ENCODE data around the gene GAS2L1.

The GAS2L1 gene

DNA sequence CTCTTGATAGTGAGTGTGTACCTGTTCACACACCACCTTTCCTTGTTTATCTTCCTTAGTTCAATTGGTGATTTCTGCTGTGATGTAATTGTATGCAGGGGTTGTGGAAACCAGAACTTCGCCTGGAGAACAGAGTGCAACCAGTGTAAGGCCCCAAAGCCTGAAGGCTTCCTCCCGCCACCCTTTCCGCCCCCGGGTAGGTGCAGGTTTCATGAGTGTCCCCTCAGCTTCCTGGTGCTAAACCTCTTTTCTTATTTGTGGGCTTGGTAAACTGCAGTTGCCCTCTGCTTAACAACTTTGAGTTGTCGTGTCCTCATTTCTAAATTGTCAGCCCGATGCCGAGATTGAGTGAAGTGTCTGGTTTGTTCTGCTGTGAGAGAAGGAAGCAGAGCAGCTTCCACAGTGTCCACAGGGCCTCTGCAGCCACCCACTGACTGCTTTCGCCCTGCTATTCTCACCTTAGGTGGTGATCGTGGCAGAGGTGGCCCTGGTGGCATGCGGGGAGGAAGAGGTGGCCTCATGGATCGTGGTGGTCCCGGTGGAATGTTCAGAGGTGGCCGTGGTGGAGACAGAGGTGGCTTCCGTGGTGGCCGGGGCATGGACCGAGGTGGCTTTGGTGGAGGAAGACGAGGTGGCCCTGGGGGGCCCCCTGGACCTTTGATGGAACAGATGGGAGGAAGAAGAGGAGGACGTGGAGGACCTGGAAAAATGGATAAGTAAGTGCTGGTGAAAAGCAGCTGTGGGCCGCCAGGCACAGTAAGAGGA lies 7.1 kb upstream of the GAS2L1 start:
- Histone ChIP-seq H3K27ac (ENCODE audit: low read length, poor library complexity, severe bottlenecking) (no peak overlapping the region), H3K18ac (ENCODE audit: low read depth in 1 of 2, low read length in 2 of 2) (no peak overlapping the region), H2BK120ac (ENCODE audit: low read depth, low read length) (no peak overlapping the region), H3K27me3 (ENCODE audit: control insufficient read depth in 1 of 2, insufficient read depth in 1 of 2, low read length in 2 of 2) (no peaks in the 10 kb centered on the region), H2BK5ac (ENCODE audit: low read depth, low read length, poor library complexity, severe bottlenecking) (no peak overlapping the region), H2AFZ (ENCODE audit: low read depth, low read length) (no peak overlapping the region), H4K91ac (ENCODE audit: low read length) (no peak overlapping the region), H3K4me3 (ENCODE audit: insufficient read depth in 1 of 2, low read depth in 1 of 2, low read length in 2 of 2) (no peak overlapping the region), H3K9ac (ENCODE audit: low read length) (no peak overlapping the region), H3K9me3 (ENCODE audit: control insufficient read depth, low read length) (no peaks in the 10 kb centered on the region), H3K14ac (ENCODE audit: low read length in 2 of 2) (no peak overlapping the region), H3K4me1 (ENCODE audit: control insufficient read depth, insufficient read depth, low read depth, low read length) (peaks cover 9% of the 10 kb centered on the region), H3K4ac (ENCODE audit: low read depth in 1 of 2, low read length in 2 of 2) (no peak overlapping the region), H2AK5ac (ENCODE audit: low read length, severe bottlenecking) (no peak overlapping the region), H2BK15ac (ENCODE audit: low read depth, poor library complexity, severe bottlenecking) (no peak overlapping the region), H3K4me2 (ENCODE audit: low read length, poor library complexity, severe bottlenecking) (no peak overlapping the region), H3K36me3 (ENCODE audit: control insufficient read depth in 1 of 2, insufficient read depth in 2 of 2, low read depth in 1 of 2, low read length in 2 of 2) (peaks cover 67 to 72% of the 10 kb centered on the region in 2 experiments), H4K8ac (ENCODE audit: low read length) (no peak overlapping the region), H3K23ac (ENCODE audit: low read length in 2 of 2) (no peak overlapping the region), H2BK12ac (ENCODE audit: low read length in 2 of 2) (no peak overlapping the region), H3K79me1 (replicated peaks; ENCODE audit: low read length, poor library complexity, severe bottlenecking) (peaks cover 13% of the 10 kb centered on the region)
- no peak for DNase-seq
- 97% methylated on average over 19 of the region's 19 CpGs for WGBS

DNA sequence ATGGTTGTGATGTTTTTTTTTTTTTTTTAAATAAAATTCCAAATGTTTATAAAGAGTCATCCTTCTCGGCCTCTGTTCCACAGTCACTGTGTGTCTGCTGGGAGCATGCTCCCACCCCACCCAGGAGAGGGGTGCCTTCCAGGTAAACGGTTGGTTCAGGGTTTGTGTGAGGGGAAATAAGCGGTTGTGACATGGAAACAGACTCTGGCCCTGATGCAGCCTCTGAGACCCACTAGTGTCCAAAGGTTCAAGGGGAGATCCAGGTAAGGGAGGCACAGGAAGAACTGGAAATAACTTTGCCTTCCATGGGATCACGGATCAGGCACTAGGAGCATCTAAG lies 6.0 kb upstream of the GAS2L1 start:
- H3K18ac ChIP-seq (ENCODE audit: low read depth in 1 of 2, low read length in 2 of 2) = no peak overlapping the region
- no peak overlapping the region for H2BK15ac ChIP-seq (ENCODE audit: low read depth, poor library complexity, severe bottlenecking)
- DNase-seq = peak; percentile 6
- 89% methylated on average over 4 of the region's 4 CpGs for WGBS
- no peak overlapping the region for H3K9ac ChIP-seq (ENCODE audit: low read length)
- no peak overlapping the region for H3K4me2 ChIP-seq (ENCODE audit: low read length, poor library complexity, severe bottlenecking)
- H3K4ac ChIP-seq (ENCODE audit: low read depth in 1 of 2, low read length in 2 of 2) = no peak overlapping the region
- H2BK12ac ChIP-seq (ENCODE audit: low read length in 2 of 2) = no peak overlapping the region
- H3K4me3 ChIP-seq (ENCODE audit: insufficient read depth in 1 of 2, low read depth in 1 of 2, low read length in 2 of 2) = no peak overlapping the region
- H3K14ac ChIP-seq (ENCODE audit: low read length in 2 of 2) = no peak overlapping the region
- peaks cover 13% of the 10 kb centered on the region for H3K79me1 ChIP-seq (replicated peaks; ENCODE audit: low read length, poor library complexity, severe bottlenecking)
- H2AFZ ChIP-seq (ENCODE audit: low read depth, low read length) = no peak overlapping the region
- H3K4me1 ChIP-seq (ENCODE audit: control insufficient read depth, insufficient read depth, low read depth, low read length) = peaks cover 12% of the 10 kb centered on the region
- no peak overlapping the region for H2BK120ac ChIP-seq (ENCODE audit: low read depth, low read length)
- no peak overlapping the region for H2BK5ac ChIP-seq (ENCODE audit: low read depth, low read length, poor library complexity, severe bottlenecking)
- no peak overlapping the region for H3K27ac ChIP-seq (ENCODE audit: low read length, poor library complexity, severe bottlenecking)
- no peaks in the 10 kb centered on the region for H3K27me3 ChIP-seq (ENCODE audit: control insufficient read depth in 1 of 2, insufficient read depth in 1 of 2, low read length in 2 of 2)
- H3K9me3 ChIP-seq (ENCODE audit: control insufficient read depth, low read length) = no peaks in the 10 kb centered on the region
- no peak overlapping the region for H2AK5ac ChIP-seq (ENCODE audit: low read length, severe bottlenecking)
- H3K23ac ChIP-seq (ENCODE audit: low read length in 2 of 2) = no peak overlapping the region
- peaks cover 57 to 65% of the 10 kb centered on the region in 2 experiments for H3K36me3 ChIP-seq (ENCODE audit: control insufficient read depth in 1 of 2, insufficient read depth in 2 of 2, low read depth in 1 of 2, low read length in 2 of 2)
- no peak overlapping the region for H4K8ac ChIP-seq (ENCODE audit: low read length)
- no peak overlapping the region for H4K91ac ChIP-seq (ENCODE audit: low read length)

DNA sequence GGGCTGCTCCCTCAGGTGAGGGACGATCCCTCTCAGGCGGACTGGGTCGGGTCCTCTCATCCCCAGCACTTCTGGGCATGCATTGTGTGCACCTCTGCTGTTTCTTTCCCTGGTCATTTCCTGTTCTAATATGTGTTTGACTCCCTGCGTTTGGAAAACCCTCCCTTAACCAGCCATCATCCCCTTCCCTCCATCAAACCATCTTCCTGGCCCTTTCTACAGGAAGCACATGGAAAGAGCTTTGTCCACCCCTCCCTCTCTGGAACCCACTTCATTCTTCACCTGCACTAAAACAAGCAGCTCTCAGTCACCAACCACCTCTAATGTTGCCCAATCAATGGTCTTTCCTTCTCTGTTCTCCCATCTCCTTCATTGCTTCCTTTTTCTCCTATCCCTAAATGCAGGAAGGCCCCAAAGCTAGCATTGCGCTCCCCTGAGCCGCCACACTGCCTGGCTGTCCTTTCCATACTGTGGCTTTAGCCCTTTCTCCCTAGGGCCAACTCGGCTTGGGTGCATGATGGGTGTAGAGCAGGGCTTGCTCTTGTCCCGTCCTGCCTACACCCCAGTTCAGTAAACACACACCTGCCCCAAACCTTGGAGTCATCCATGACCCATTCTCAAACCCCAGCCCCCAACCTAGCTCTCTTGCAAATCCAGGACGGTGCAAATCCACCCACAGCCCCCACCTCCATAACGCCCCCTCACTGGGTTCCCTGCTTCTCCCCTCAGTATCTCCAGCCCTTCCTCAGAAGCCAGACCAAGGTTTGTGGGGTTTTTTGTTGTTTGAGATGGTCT lies 5.4 kb upstream of the GAS2L1 start:
- Histone ChIP-seq H2AFZ (ENCODE audit: low read depth, low read length) (no peak overlapping the region), H4K91ac (ENCODE audit: low read length) (no peak overlapping the region), H2BK12ac (ENCODE audit: low read length in 2 of 2) (no peak overlapping the region), H3K4me1 (ENCODE audit: control insufficient read depth, insufficient read depth, low read depth, low read length) (peaks cover 14% of the 10 kb centered on the region), H3K18ac (ENCODE audit: low read depth in 1 of 2, low read length in 2 of 2) (no peak overlapping the region), H3K23ac (ENCODE audit: low read length in 2 of 2) (no peak overlapping the region), H3K36me3 (ENCODE audit: control insufficient read depth in 1 of 2, insufficient read depth in 2 of 2, low read depth in 1 of 2, low read length in 2 of 2) (peaks cover 51 to 62% of the 10 kb centered on the region in 2 experiments), H2BK5ac (ENCODE audit: low read depth, low read length, poor library complexity, severe bottlenecking) (no peak overlapping the region), H4K8ac (ENCODE audit: low read length) (no peak overlapping the region), H2AK5ac (ENCODE audit: low read length, severe bottlenecking) (no peak overlapping the region), H3K14ac (ENCODE audit: low read length in 2 of 2) (no peak overlapping the region), H3K4me2 (ENCODE audit: low read length, poor library complexity, severe bottlenecking) (no peak overlapping the region), H3K4me3 (ENCODE audit: insufficient read depth in 1 of 2, low read depth in 1 of 2, low read length in 2 of 2) (no peak overlapping the region), H3K9ac (ENCODE audit: low read length) (no peak overlapping the region), H3K9me3 (ENCODE audit: control insufficient read depth, low read length) (no peaks in the 10 kb centered on the region), H3K27me3 (ENCODE audit: control insufficient read depth in 1 of 2, insufficient read depth in 1 of 2, low read length in 2 of 2) (no peaks in the 10 kb centered on the region), H2BK15ac (ENCODE audit: low read depth, poor library complexity, severe bottlenecking) (no peak overlapping the region), H3K27ac (ENCODE audit: low read length, poor library complexity, severe bottlenecking) (no peak overlapping the region), H3K4ac (ENCODE audit: low read depth in 1 of 2, low read length in 2 of 2) (no peak overlapping the region), H2BK120ac (ENCODE audit: low read depth, low read length) (no peak overlapping the region), H3K79me1 (replicated peaks; ENCODE audit: low read length, poor library complexity, severe bottlenecking) (peaks cover 10% of the 10 kb centered on the region)
- WGBS = 93% methylated on average over 8 of the region's 10 CpGs
- no peak for DNase-seq

DNA sequence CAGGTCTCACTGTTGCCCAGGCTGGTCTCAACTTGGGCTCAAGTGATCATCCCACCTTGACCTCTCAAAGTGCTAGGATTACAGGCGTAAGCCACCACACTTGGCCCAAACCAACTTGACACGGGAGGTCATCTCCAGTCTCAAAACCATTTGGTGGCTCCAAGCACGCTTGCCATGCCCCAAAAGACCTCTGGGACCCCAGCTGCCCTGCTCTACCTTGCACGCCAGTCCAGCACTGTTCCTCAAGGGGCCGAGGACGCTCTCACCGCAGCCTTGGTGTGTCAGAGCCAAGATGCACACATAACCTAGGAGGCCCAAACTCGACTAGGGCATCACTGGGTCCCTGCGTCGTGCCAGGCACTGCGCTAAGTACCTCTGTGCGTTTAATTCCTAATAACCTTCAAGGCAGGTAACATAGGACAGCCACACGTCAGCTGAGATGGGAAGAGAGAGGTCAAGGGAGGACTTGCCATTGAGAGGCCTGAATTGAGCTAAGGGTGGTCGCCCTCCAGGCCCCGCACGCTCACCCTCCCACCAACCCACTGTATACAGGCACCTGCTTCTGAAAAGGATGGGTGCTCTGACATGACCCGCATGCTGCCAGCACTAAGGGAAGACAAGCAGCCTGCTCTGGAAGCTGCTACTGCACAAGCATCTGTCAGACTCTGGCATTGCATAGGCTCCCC lies 4.6 kb upstream of the GAS2L1 start:
- H2BK15ac ChIP-seq (ENCODE audit: low read depth, poor library complexity, severe bottlenecking) = no peak overlapping the region
- H3K36me3 ChIP-seq (ENCODE audit: control insufficient read depth in 1 of 2, insufficient read depth in 2 of 2, low read depth in 1 of 2, low read length in 2 of 2) = peaks cover 42 to 55% of the 10 kb centered on the region in 2 experiments
- H4K91ac ChIP-seq (ENCODE audit: low read length) = no peak overlapping the region
- no peaks in the 10 kb centered on the region for H3K9me3 ChIP-seq (ENCODE audit: control insufficient read depth, low read length)
- H3K27ac ChIP-seq (ENCODE audit: low read length, poor library complexity, severe bottlenecking) = no peak overlapping the region
- H3K4me1 ChIP-seq (ENCODE audit: control insufficient read depth, insufficient read depth, low read depth, low read length) = peaks cover 15% of the 10 kb centered on the region
- no peak overlapping the region for H3K23ac ChIP-seq (ENCODE audit: low read length in 2 of 2)
- H2BK5ac ChIP-seq (ENCODE audit: low read depth, low read length, poor library complexity, severe bottlenecking) = no peak overlapping the region
- H3K79me1 ChIP-seq (replicated peaks; ENCODE audit: low read length, poor library complexity, severe bottlenecking) = peaks cover 6% of the 10 kb centered on the region
- H2BK12ac ChIP-seq (ENCODE audit: low read length in 2 of 2) = no peak overlapping the region
- no peak overlapping the region for H2AFZ ChIP-seq (ENCODE audit: low read depth, low read length)
- no peak overlapping the region for H3K9ac ChIP-seq (ENCODE audit: low read length)
- no peak overlapping the region for H3K4me3 ChIP-seq (ENCODE audit: insufficient read depth in 1 of 2, low read depth in 1 of 2, low read length in 2 of 2)
- no peak overlapping the region for H2AK5ac ChIP-seq (ENCODE audit: low read length, severe bottlenecking)
- no peak overlapping the region for H2BK120ac ChIP-seq (ENCODE audit: low read depth, low read length)
- H3K14ac ChIP-seq (ENCODE audit: low read length in 2 of 2) = no peak overlapping the region
- no peak overlapping the region for H3K4me2 ChIP-seq (ENCODE audit: low read length, poor library complexity, severe bottlenecking)
- WGBS = 95% methylated on average over 17 of the region's 17 CpGs
- DNase-seq = no peak
- H3K4ac ChIP-seq (ENCODE audit: low read depth in 1 of 2, low read length in 2 of 2) = no peak overlapping the region
- no peaks in the 10 kb centered on the region for H3K27me3 ChIP-seq (ENCODE audit: control insufficient read depth in 1 of 2, insufficient read depth in 1 of 2, low read length in 2 of 2)
- H3K18ac ChIP-seq (ENCODE audit: low read depth in 1 of 2, low read length in 2 of 2) = no peak overlapping the region
- H4K8ac ChIP-seq (ENCODE audit: low read length) = no peak overlapping the region
